HepG2 (cell line): ENCODE measurements around the gene AK4. TPM values are rescaled to one million over a fixed set of nuclear protein-coding genes. Genes with fewer than 3 reads are reported as not detected.

Source experiments
- ATAC-seq: fragments of 200-7000 bp; cut with Tn5 transposase; 3 replicates; pipeline ENCODE4 v1.9.1; 2020; ENCODE audit warnings: mild to moderate bottlenecking, moderate library complexity
- BruUV-seq: library from RNA; stranded (reverse); fragments of 400-500 nt; replicated peaks from 2 replicates; lab custom pipeline; 2021; lab: Mats Ljungman, UMichigan
- CTCF ChIA-PET: fragments of 300-600 bp; formaldehyde crosslinking; extraction: SDS; loops from one replicate; lab custom pipeline; 2021; ENCODE audit warnings: low total read pairs, inconsistent platforms, low intra/inter-chr PET ratio; lab: Yijun Ruan, JAX
- POLR2A ChIA-PET: fragments of 350-600 bp; sonication (Branson Sonifier 250); formaldehyde crosslinking; loops from one replicate; lab custom pipeline; 2020; ENCODE audit warnings: antibody characterized with exemption, inconsistent platforms; lab: Yijun Ruan, JAX
- DNase-seq: peaks from one replicate; pipeline ENCODE4 v3.0.0-alpha.2; 2015; ENCODE audit warnings: low spot score
- FAIRE-seq: peaks from 3 replicates; lab custom pipeline; 2011; peaks lifted over from hg19 to GRCh38; lab: Jason Lieb, UNC
- H2AFZ ChIP-seq: one replicate; pipeline ENCODE4 v1.6.1; 2011; ENCODE audit warnings: low read length, inconsistent platforms
- H3K27ac ChIP-seq: fragments of 300-600 bp; 3 replicates; pipeline ENCODE4 v1.8.0; 2011; ENCODE audit warnings: mixed run types, mild to moderate bottlenecking, mixed read lengths, low read length, inconsistent platforms; ENCODE audit not compliant: insufficient read depth; ENCODE audit errors: extremely low read length
- H3K27me3 ChIP-seq, 2 experiments: fragments of 200-600 bp in 1 of 2; 2 replicates in 1 of 2; 3 replicates in 1 of 2; pipeline versions ENCODE4 v1.6.0 to v1.8.0; 2011; ENCODE audit warnings: low read length in 2 of 2, mild to moderate bottlenecking in 2 of 2, moderate library complexity in 2 of 2, inconsistent platforms in 1 of 2; ENCODE audit not compliant: insufficient read depth in 2 of 2, control insufficient read depth in 1 of 2
- H3K36me3 ChIP-seq, 2 experiments: fragments of 200-600 bp in 1 of 2; replicated peaks in 1 of 2; 2 replicates in 1 of 2; 3 replicates in 1 of 2; pipeline versions ENCODE4 v1.5.1 to v1.8.0; 2011; ENCODE audit warnings: low read length in 2 of 2, inconsistent platforms in 1 of 2; ENCODE audit not compliant: insufficient read depth in 2 of 2, control insufficient read depth in 1 of 2
- H3K4me1 ChIP-seq: 2 replicates; pipeline ENCODE4 v1.5.1; 2012; ENCODE audit warnings: low read length, inconsistent platforms; ENCODE audit not compliant: insufficient read depth
- H3K4me2 ChIP-seq: 2 replicates; pipeline ENCODE4 v1.6.0; 2011; ENCODE audit warnings: low read depth, low read length, inconsistent platforms
- H3K4me3 ChIP-seq, 3 experiments: fragments of 200-600 bp in 1 of 3; sonication (generic), shearing (Covaris generic) in 1 of 3; replicated peaks in 1 of 3; 2 replicates each; pipeline ENCODE4 v1.5.1; 2011 to 2016; ENCODE audit warnings: low read length in 3 of 3, inconsistent platforms in 2 of 3, low read depth in 2 of 3, mild to moderate bottlenecking in 2 of 3, control low read depth in 1 of 3, mixed read lengths in 1 of 3; ENCODE audit not compliant: insufficient read depth in 1 of 3
- H3K79me2 ChIP-seq: one replicate; pipeline ENCODE4 v1.6.1; 2011; ENCODE audit warnings: low read length, inconsistent platforms; ENCODE audit not compliant: insufficient read depth
- H3K9ac ChIP-seq: 2 replicates; pipeline ENCODE4 v1.6.0; 2011; ENCODE audit warnings: mild to moderate bottlenecking, low read depth, low read length, inconsistent platforms; ENCODE audit not compliant: insufficient read depth
- H3K9me3 ChIP-seq: 2 replicates; pipeline ENCODE4 v1.5.1; 2012; ENCODE audit warnings: mild to moderate bottlenecking, low read length
- H4K20me1 ChIP-seq: 2 replicates; pipeline ENCODE4 v1.6.0; 2011; ENCODE audit warnings: inconsistent platforms, mild to moderate bottlenecking, low read length, moderate library complexity; ENCODE audit not compliant: insufficient read depth
- ASH2L ChIP-seq: fragments of 300-600, 200-600 bp; sonication (generic); IDR thresholded peaks from 2 replicates; pipeline ENCODE4 v1.7.0; 2017; ENCODE audit warnings: low read depth, mild to moderate bottlenecking, moderate library complexity, mixed read lengths, low read length; ENCODE audit not compliant: insufficient read length
- ATM ChIP-seq: fragments of 450-650 bp; IDR thresholded peaks from 2 replicates; pipeline ENCODE4 v1.7.1; 2017; ENCODE audit warnings: mild to moderate bottlenecking, borderline replicate concordance
- GTF3A ChIP-seq: sonication (generic); formaldehyde crosslinking; conservative IDR thresholded peaks from 2 replicates; pipeline ENCODE4 v1.4.0; 2020; ENCODE audit warnings: mild to moderate bottlenecking, missing genetic modification reagents
- MTA1 ChIP-seq: sonication (generic); formaldehyde crosslinking; IDR thresholded peaks from 2 replicates; pipeline ENCODE4 v1.4.0; 2020; ENCODE audit warnings: missing genetic modification reagents, mild to moderate bottlenecking, borderline replicate concordance
- MXD4 ChIP-seq: IDR thresholded peaks from 2 replicates; pipeline ENCODE4 v1.6.1; 2016; ENCODE audit warnings: mild to moderate bottlenecking, missing biosample characterization, missing genetic modification reagents
- PHF8 ChIP-seq: sonication (generic); formaldehyde crosslinking; IDR thresholded peaks from 2 replicates; pipeline ENCODE4 v1.5.0; 2020; ENCODE audit warnings: missing genetic modification reagents
- ZNF251 ChIP-seq: sonication (generic); formaldehyde crosslinking; IDR thresholded peaks from 2 replicates; pipeline ENCODE4 v1.9.0; 2021; ENCODE audit warnings: mild to moderate bottlenecking, missing genetic modification reagents
- ZNF343 ChIP-seq: sonication (generic); formaldehyde crosslinking; IDR thresholded peaks from 2 replicates; pipeline ENCODE4 v1.4.0; 2020; ENCODE audit warnings: mild to moderate bottlenecking, missing genetic modification reagents
- ZNF510 ChIP-seq: sonication (generic); formaldehyde crosslinking; IDR thresholded peaks from 2 replicates; pipeline ENCODE4 v1.4.0; 2020; ENCODE audit warnings: low read depth, mild to moderate bottlenecking, missing genetic modification reagents
- ZNF83 ChIP-seq: sonication (generic); formaldehyde crosslinking; IDR thresholded peaks from 2 replicates; pipeline ENCODE4 v1.4.0; 2020; ENCODE audit warnings: missing genetic modification reagents, mild to moderate bottlenecking, borderline replicate concordance
- WGBS: methylation state at CpG from one replicate; pipeline ENCODE4 v1.1.6; 2017; ENCODE audit warnings: low lambda C conversion rate; 5-methylcytosine and 5-hydroxymethylcytosine counted together
- in situ Hi-C: cut with HindIII; loops from 2 replicates; pipeline ENCODE4 v1.10.0; 2017; ENCODE audit warnings: low pct_unique_long_range_greater_than_20kb; ENCODE audit not compliant: extremely low pct_ligation_motif_present
- intact Hi-C: fragments of 100-400 bp; cut with micrococcal nuclease; formaldehyde crosslinking; loops from one replicate; pipeline ENCODE4 v1.10.0; 2022; ENCODE audit not compliant: unreplicated experiment
- polyA plus RNA-seq, 8 experiments: library from polyadenylated mRNA; depleted of rRNA in 3 of 8; stranded (reverse) in 7 of 8; unstranded in 1 of 8; fragments of >200 nt; fragmentation: Illumina TruSeq in 4 of 8; extraction: Trizol in 4 of 8; gene quantifications; 2 replicates each; pipeline versions ENCODE4 v1.2.1 to v1.2.3, GENCODE V29; 2011 to 2016; ENCODE audit warnings: low read depth in 4 of 8, missing spikeins in 1 of 8, mixed read lengths in 1 of 8; ENCODE audit not compliant: insufficient read depth in 1 of 8
- total RNA-seq, 5 experiments: library from RNA; depleted of rRNA; stranded (reverse); fragments of >200 nt; fragmentation: Illumina TruSeq; extraction: Trizol; gene quantifications; 2 replicates each; pipeline ENCODE4 v1.2.3, GENCODE V29; 2016; ENCODE audit warnings: low read depth in 1 of 5
- TF ChIP-seq, protein P1 (sequence below): sonication (generic); formaldehyde crosslinking; conservative IDR thresholded peaks from 2 replicates; pipeline ENCODE4 v1.4.0; 2020; ENCODE audit warnings: missing genetic modification reagents

Gene AK4
- total and polyA plus RNA-seq, 2 of the 13 experiments (the other 11 are each of a cell fraction or from before 2014, with no cell fraction given) = 110 to 160 TPM

DNA sequence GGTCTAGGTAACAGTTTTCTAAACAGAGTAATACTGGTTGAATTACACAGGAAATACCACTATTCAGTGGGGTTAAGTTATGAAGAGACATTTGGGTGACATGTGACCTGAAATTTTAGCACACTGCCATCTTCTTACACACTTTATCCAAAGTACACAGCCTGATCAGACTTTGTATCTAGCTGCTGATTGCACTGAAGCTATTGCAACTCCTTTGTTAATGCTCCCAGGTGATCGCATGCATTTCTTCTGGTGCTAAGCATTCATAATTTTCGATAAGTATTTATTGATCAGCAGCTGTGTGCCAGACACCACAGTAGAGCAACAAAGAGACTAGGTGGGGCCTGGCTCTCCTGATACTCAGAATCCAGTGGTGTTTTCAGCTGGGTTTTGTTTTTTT is 52.4 kb downstream of the AK4 start:
- H3K36me3 ChIP-seq = peaks cover 4 to 26% of the 10 kb centered on the region in 2 experiments
- BruUV-seq = no TSS peak
- CTCF ChIA-PET = no interaction called here
- DNase-seq = no peak
- 100% methylated on average over 2 of the region's 2 CpGs for WGBS
- in situ Hi-C loops = no loop called here
- no peak for TF ChIP-seq ZNF251
- no peak for TF ChIP-seq ZNF343 (CRISPR knock-in tag)
- no peak for TF ChIP-seq MXD4 (CRISPR knock-in tag)
- TF ChIP-seq, protein P1, sequence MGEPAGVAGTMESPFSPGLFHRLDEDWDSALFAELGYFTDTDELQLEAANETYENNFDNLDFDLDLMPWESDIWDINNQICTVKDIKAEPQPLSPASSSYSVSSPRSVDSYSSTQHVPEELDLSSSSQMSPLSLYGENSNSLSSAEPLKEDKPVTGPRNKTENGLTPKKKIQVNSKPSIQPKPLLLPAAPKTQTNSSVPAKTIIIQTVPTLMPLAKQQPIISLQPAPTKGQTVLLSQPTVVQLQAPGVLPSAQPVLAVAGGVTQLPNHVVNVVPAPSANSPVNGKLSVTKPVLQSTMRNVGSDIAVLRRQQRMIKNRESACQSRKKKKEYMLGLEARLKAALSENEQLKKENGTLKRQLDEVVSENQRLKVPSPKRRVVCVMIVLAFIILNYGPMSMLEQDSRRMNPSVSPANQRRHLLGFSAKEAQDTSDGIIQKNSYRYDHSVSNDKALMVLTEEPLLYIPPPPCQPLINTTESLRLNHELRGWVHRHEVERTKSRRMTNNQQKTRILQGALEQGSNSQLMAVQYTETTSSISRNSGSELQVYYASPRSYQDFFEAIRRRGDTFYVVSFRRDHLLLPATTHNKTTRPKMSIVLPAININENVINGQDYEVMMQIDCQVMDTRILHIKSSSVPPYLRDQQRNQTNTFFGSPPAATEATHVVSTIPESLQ = no peak
- no peak for TF ChIP-seq MTA1 (CRISPR knock-in tag)
- no peak for TF ChIP-seq GTF3A
- TF ChIP-seq ZNF83 = no peak
- no peak for TF ChIP-seq PHF8 (CRISPR knock-in tag)
- TF ChIP-seq ASH2L = no peak
- TF ChIP-seq ZNF510 (CRISPR knock-in tag) = no peak
- TF ChIP-seq ATM = no peak
- FAIRE-seq = no peak
- H3K9ac ChIP-seq = no peak overlapping the region
- H3K27ac ChIP-seq = no peak overlapping the region
- H3K4me1 ChIP-seq = no peaks in the 10 kb centered on the region
- peaks cover 18% of the 10 kb centered on the region; the same call in 1 of the 2 replicates for H4K20me1 ChIP-seq
- intact Hi-C loops = no loop called here
- no peak for ATAC-seq
- H3K9me3 ChIP-seq = no peaks in the 10 kb centered on the region
- POLR2A ChIA-PET = no interaction called here
- no peak overlapping the region for H3K4me3 ChIP-seq
- no peaks in the 10 kb centered on the region for H3K27me3 ChIP-seq
- no peak overlapping the region for H3K4me2 ChIP-seq
- H2AFZ ChIP-seq = no peak overlapping the region
- peaks cover 69% of the 10 kb centered on the region for H3K79me2 ChIP-seq
